ENCODE data around the gene ADAMTS20. TPM values are rescaled to one million over a fixed set of nuclear protein-coding genes. Genes with fewer than 3 reads are reported as not detected.

ADAMTS20 gene
- total RNA-seq, 1 donor from 2014 or later = not detected

GRCh38 chr12:43480591-43480990 is 71.4 kb downstream of the ADAMTS20 start:
- no peak for DNase-seq (ENCODE audit: low read depth in 2 of 2)

GRCh38 chr12:43462741-43463140 is 89.3 kb downstream of the ADAMTS20 start:
- DNase-seq (ENCODE audit: low read depth in 2 of 2) = no peak

GRCh38 chr12:43462080-43462479 is 89.9 kb downstream of the ADAMTS20 start:
- no peak for DNase-seq (ENCODE audit: low read depth in 2 of 2)

- no peak for DNase-seq (ENCODE audit: low read depth in 2 of 2)
Measured at GRCh38 chr12:43459285-43459684, 92.7 kb downstream of the ADAMTS20 start.

GRCh38 chr12:43453761-43454160 is 98.2 kb downstream of the ADAMTS20 start:
- no peak for DNase-seq (ENCODE audit: low read depth in 2 of 2)

GRCh38 chr12:43444940-43445564 is 107.0 kb downstream of the ADAMTS20 start:
- peak; percentile 47 to 71 for DNase-seq (ENCODE audit: low read depth in 2 of 2)

GRCh38 chr12:43436597-43436996 is 115.4 kb downstream of the ADAMTS20 start:
- DNase-seq (ENCODE audit: low read depth in 2 of 2) = no peak

- peak in 1 of 2 donors; percentile 11 for DNase-seq (ENCODE audit: low read depth in 2 of 2)
Measured at GRCh38 chr12:43434614-43435013, 117.4 kb downstream of the ADAMTS20 start.

- DNase-seq (ENCODE audit: low read depth in 2 of 2) = no peak
Measured at GRCh38 chr12:43428088-43428600, 123.9 kb downstream of the ADAMTS20 start.

- no peak for DNase-seq (ENCODE audit: low read depth in 2 of 2)
Measured at GRCh38 chr12:43425361-43425760, 126.6 kb downstream of the ADAMTS20 start.

GRCh38 chr12:43416981-43417380 is 135.0 kb downstream of the ADAMTS20 start:
- no peak for DNase-seq (ENCODE audit: low read depth in 2 of 2)

GRCh38 chr12:43407816-43408645 is 144.0 kb downstream of the ADAMTS20 start:
- no peak for DNase-seq (ENCODE audit: low read depth in 2 of 2)

GRCh38 chr12:43406801-43407200 is 145.2 kb downstream of the ADAMTS20 start:
- no peak for DNase-seq (ENCODE audit: low read depth in 2 of 2)

- no peak for DNase-seq (ENCODE audit: low read depth in 2 of 2)
Measured at GRCh38 chr12:43402436-43402835, 149.6 kb downstream of the ADAMTS20 start.

- no peak for DNase-seq (ENCODE audit: low read depth in 2 of 2)
Measured at GRCh38 chr12:43401096-43401495, 150.9 kb downstream of the ADAMTS20 start.

GRCh38 chr12:43396671-43397070 is 155.3 kb downstream of the ADAMTS20 start:
- no peak for DNase-seq (ENCODE audit: low read depth in 2 of 2)

- DNase-seq (ENCODE audit: low read depth in 2 of 2) = no peak
Measured at GRCh38 chr12:43392116-43392515, 159.9 kb downstream of the ADAMTS20 start.

- no peak for DNase-seq (ENCODE audit: low read depth in 2 of 2)
Measured at GRCh38 chr12:43381879-43382278, 170.1 kb downstream of the ADAMTS20 start.

GRCh38 chr12:43378448-43378847 is 173.6 kb downstream of the ADAMTS20 start:
- DNase-seq (ENCODE audit: low read depth in 2 of 2) = no peak

- peak in 1 of 2 donors; percentile 1 for DNase-seq (ENCODE audit: low read depth in 2 of 2)
Measured at GRCh38 chr12:43370263-43370662, 181.7 kb downstream of the ADAMTS20 start.

- no peak for DNase-seq (ENCODE audit: low read depth in 2 of 2)
Measured at GRCh38 chr12:43362910-43363694, 188.9 kb downstream of the ADAMTS20 start.

Data from dermis microvascular lymphatic vessel endothelial cell (primary cell).